HCT116 (cell line): ENCODE measurements around the gene SAMD4B. TPM values are rescaled to one million over a fixed set of nuclear protein-coding genes. Genes with fewer than 3 reads are reported as not detected.

Experiments used
- ATAC-seq: fragments of 200-7000 bp; cut with Tn5 transposase; 2 replicates; pipeline ENCODE4 v1.9.1; 2020; ENCODE audit warnings: mild to moderate bottlenecking, moderate library complexity
- BruUV-seq: library from RNA; stranded (reverse); fragments of 400-500 nt; replicated peaks from 2 replicates; lab custom pipeline; 2021; lab: Mats Ljungman, UMichigan
- CTCF ChIA-PET: fragments of 300-600 bp; sonication (Branson Sonifier 250); formaldehyde crosslinking; loops from one replicate; lab custom pipeline; 2021; ENCODE audit warnings: antibody characterized with exemption; lab: Charles Lee
- POLR2A ChIA-PET: fragments of 300-600, 350-600 bp; sonication (Branson Sonifier 250); formaldehyde crosslinking; loops from one replicate; lab custom pipeline; 2021; ENCODE audit warnings: antibody characterized with exemption; lab: Charles Lee
- RAD21 ChIA-PET, 2 experiments: fragments of 300-600 bp; sonication (Branson Sonifier 250); formaldehyde crosslinking; loops; one replicate each; lab custom pipeline; 2023; ENCODE audit warnings: low total read pairs in 2 of 2; ENCODE audit not compliant: uncharacterized antibody in 2 of 2, unreplicated experiment in 2 of 2, low non-redundant PET in 1 of 2; lab: Charles Lee
- DNase-seq: peaks from one replicate; pipeline ENCODE4 v3.0.0-alpha.2; 2010; ENCODE audit warnings: low read depth, low spot score
- H2AFZ ChIP-seq: fragments of 200-600 bp; shearing (Covaris generic), sonication (generic); 2 replicates; pipeline ENCODE4 v1.6.1; 2017; ENCODE audit warnings: low read depth, mixed run types, mixed read lengths, antibody characterized with exemption, low read length; ENCODE audit not compliant: poor library complexity, severe bottlenecking
- H3K27ac ChIP-seq: 2 replicates; pipeline ENCODE4 v1.5.1; 2012; ENCODE audit warnings: low read depth, low read length
- H3K27me3 ChIP-seq: fragments of 200-600 bp; sonication (generic); 2 replicates; pipeline ENCODE4 v1.6.1; 2016; ENCODE audit warnings: mixed run types, low read length, mixed read lengths; ENCODE audit not compliant: insufficient read depth
- H3K36me3 ChIP-seq, 2 experiments: fragments of 200-500 bp in 1 of 2; fragments of 200-600 bp in 1 of 2; sonication (Bioruptor generic) in 1 of 2; sonication (generic) in 1 of 2; 2 replicates each; pipeline versions ENCODE4 v1.5.1 to v1.6.1; 2014 to 2016; ENCODE audit warnings: low read length in 2 of 2, inconsistent platforms in 1 of 2, mixed read lengths in 1 of 2, mixed run types in 1 of 2; ENCODE audit not compliant: insufficient read depth in 2 of 2, control insufficient read depth in 1 of 2
- H3K4me1 ChIP-seq, 2 experiments: fragments of 200-600 bp in 1 of 2; sonication (generic) in 1 of 2; 2 replicates each; pipeline versions ENCODE4 v1.5.1 to v1.6.1; 2012 to 2017; ENCODE audit warnings: low read length in 2 of 2, inconsistent platforms in 1 of 2, mild to moderate bottlenecking in 1 of 2, mixed read lengths in 1 of 2, mixed run types in 1 of 2, moderate library complexity in 1 of 2; ENCODE audit not compliant: insufficient read depth in 2 of 2, control insufficient read depth in 1 of 2
- H3K4me2 ChIP-seq: fragments of 200-600 bp; sonication (generic); 2 replicates; pipeline ENCODE4 v1.6.1; 2017; ENCODE audit warnings: mixed run types, low read length, mixed read lengths
- H3K4me3 ChIP-seq, 2 experiments: fragments of 200-600 bp in 1 of 2; sonication (generic) in 1 of 2; replicated peaks in 1 of 2; 2 replicates each; pipeline ENCODE4 v1.5.1; 2011 to 2016; ENCODE audit warnings: low read length in 2 of 2, control low read depth in 1 of 2, low read depth in 1 of 2, mild to moderate bottlenecking in 1 of 2, mixed read lengths in 1 of 2, mixed run types in 1 of 2
- H3K79me2 ChIP-seq: fragments of 200-600 bp; sonication (generic); 2 replicates; pipeline ENCODE4 v1.6.1; 2017; ENCODE audit warnings: mild to moderate bottlenecking, mixed run types, low read length, moderate library complexity, mixed read lengths; ENCODE audit not compliant: insufficient read depth
- H3K9ac ChIP-seq: fragments of 200-600 bp; sonication (generic); 2 replicates; pipeline ENCODE4 v1.6.1; 2016; ENCODE audit warnings: low read length, mixed read lengths
- H3K9me2 ChIP-seq: fragments of 200-600 bp; sonication (generic), shearing (Covaris generic); 2 replicates; pipeline ENCODE4 v1.6.1; 2017; ENCODE audit warnings: mixed run types, mild to moderate bottlenecking, moderate library complexity; ENCODE audit not compliant: insufficient read depth
- H3K9me3 ChIP-seq, 2 experiments: fragments of 200-500 bp in 1 of 2; fragments of 200-600 bp in 1 of 2; sonication (Bioruptor generic) in 1 of 2; sonication (generic) in 1 of 2; 2 replicates each; pipeline ENCODE4 v1.6.1; 2014 to 2017; ENCODE audit warnings: low read length in 2 of 2, mixed read lengths in 2 of 2, inconsistent platforms in 1 of 2, low read depth in 1 of 2, mild to moderate bottlenecking in 1 of 2, mixed run types in 1 of 2, moderate library complexity in 1 of 2; ENCODE audit not compliant: control insufficient read depth in 1 of 2, insufficient read depth in 1 of 2
- H4K20me1 ChIP-seq: fragments of 200-600 bp; sonication (generic), shearing (Covaris generic); 2 replicates; pipeline ENCODE4 v1.6.1; 2017; ENCODE audit warnings: mixed run types, mild to moderate bottlenecking, moderate library complexity; ENCODE audit not compliant: insufficient read depth
- CBX3 ChIP-seq: IDR thresholded peaks from 2 replicates; pipeline ENCODE4 v1.6.1; 2012; ENCODE audit warnings: low read depth
- EGR1 ChIP-seq: IDR thresholded peaks from 2 replicates; pipeline ENCODE4 v1.6.1; 2012; ENCODE audit warnings: low read depth
- EZH2 ChIP-seq: fragments of 200-600 bp; sonication (generic); IDR thresholded peaks from 2 replicates; pipeline ENCODE4 v1.6.1; 2017; ENCODE audit warnings: antibody characterized with exemption, mixed run types
- POLR2AphosphoS5 ChIP-seq: IDR thresholded peaks from 2 replicates; pipeline ENCODE4 v1.6.1; 2011; ENCODE audit warnings: mild to moderate bottlenecking, low read depth, low read length, moderate library complexity
- SIN3A ChIP-seq: IDR thresholded peaks from 2 replicates; pipeline ENCODE4 v1.6.1; 2012; ENCODE audit warnings: low read depth
- intact Hi-C: fragments of 100-400 bp; cut with micrococcal nuclease; formaldehyde crosslinking; loops from 2 replicates; pipeline ENCODE4 v1.10.0; 2022
- total RNA-seq: library from RNA; stranded (reverse); gene quantifications from one replicate; pipeline ENCODE4 v1.2.1, GENCODE V29; 2021; ENCODE audit not compliant: unreplicated experiment
- TF ChIP-seq, protein P1 (sequence below): IDR thresholded peaks from 2 replicates; pipeline ENCODE4 v1.6.1; 2012
- TF ChIP-seq, protein P2 (sequence below), 3 experiments: fragments of 200-600 bp in 1 of 3; sonication (generic) in 1 of 3; IDR thresholded peaks in 2 of 3; conservative IDR thresholded peaks in 1 of 3; 2 replicates each; pipeline ENCODE4 v1.5.1; 2012 to 2017; ENCODE audit warnings: low read depth in 2 of 3, low read length in 2 of 3, antibody characterized with exemption in 1 of 3, borderline replicate concordance in 1 of 3, control low read depth in 1 of 3, mild to moderate bottlenecking in 1 of 3, mixed read lengths in 1 of 3, mixed run types in 1 of 3, moderate library complexity in 1 of 3; ENCODE audit not compliant: insufficient read depth in 1 of 3

SAMD4B gene
- total RNA-seq, 1 experiment from 2014 or later, result 127 TPM

DNA sequence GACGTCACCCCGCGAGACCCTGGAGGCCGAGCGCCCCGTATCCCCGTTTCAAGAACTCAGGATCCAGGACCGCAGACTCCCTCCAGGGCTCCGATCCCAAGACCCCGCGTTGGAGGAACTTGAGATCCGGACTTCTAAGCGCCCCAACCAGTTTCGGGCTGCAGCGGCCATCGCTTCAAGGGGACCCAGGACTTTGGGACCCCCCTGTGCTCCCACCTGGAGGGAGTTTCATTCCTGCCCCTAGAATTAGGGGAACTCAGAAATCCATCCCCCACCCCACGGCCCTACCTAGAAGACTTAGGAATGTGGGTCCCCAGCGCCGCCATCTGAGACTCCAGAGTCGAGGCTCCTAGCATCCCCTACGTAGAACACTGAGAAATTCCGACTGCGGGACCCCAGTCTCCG is 70.6 kb downstream of the SAMD4B start:
- H3K4me3 ChIP-seq, result peak overlapping the region; percentile 57 to 90
- H3K4me2 ChIP-seq, result peak overlapping the region; percentile 92
- DNase-seq (no peak), ATAC-seq (no peak)
- peak overlapping the region; percentile 67 for H3K9ac ChIP-seq
- RAD21 ChIA-PET, result interaction anchor here in 1 of 2 experiments (0.5 kb wide), 1 partner anchor 87 kb away, joined by 3 read pairs; no protein-coding TSS in a partner anchor
- no peaks in the 10 kb centered on the region for H3K9me3 ChIP-seq
- CTCF ChIA-PET, result interaction anchor here (2.0 kb wide), 1 partner anchor 15 kb away, joined by 51 read pairs; no protein-coding TSS in a partner anchor
- no TSS peak for BruUV-seq
- peaks cover 3% of the 10 kb centered on the region; the same call in 1 of the 2 replicates for H4K20me1 ChIP-seq
- H2AFZ ChIP-seq, result no peak overlapping the region
- peaks cover 2 to 6% of the 10 kb centered on the region in 2 experiments; a peak in 1 of 4 replicates for H3K36me3 ChIP-seq
- no peaks in the 10 kb centered on the region for H3K27me3 ChIP-seq
- H3K9me2 ChIP-seq, result no peaks in the 10 kb centered on the region
- intact Hi-C loops, result loop anchor here (1.0 to 5.0 kb wide), 5 partner anchors 22 to 291 kb away; partner anchors contain the start of genes MED29, PAF1 and SAMD4B
- POLR2A ChIA-PET, result interaction anchor here (1.5 to 2.3 kb wide), 3 partner anchors 15 to 23 kb away, joined by 4 to 35 read pairs (median 12); partner anchors contain the start of genes MED29, PAF1 and RPS16
- H3K27ac ChIP-seq, result peak overlapping the region; percentile 100
- peaks cover 33 to 64% of the 10 kb centered on the region in 2 experiments for H3K4me1 ChIP-seq
- no peak for TF ChIP-seq CBX3
- no peak for TF ChIP-seq POLR2AphosphoS5
- TF ChIP-seq, protein P1, sequence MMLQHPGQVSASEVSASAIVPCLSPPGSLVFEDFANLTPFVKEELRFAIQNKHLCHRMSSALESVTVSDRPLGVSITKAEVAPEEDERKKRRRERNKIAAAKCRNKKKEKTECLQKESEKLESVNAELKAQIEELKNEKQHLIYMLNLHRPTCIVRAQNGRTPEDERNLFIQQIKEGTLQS, result no peak
- TF ChIP-seq EGR1, result no peak
- no peak for TF ChIP-seq EZH2
- TF ChIP-seq SIN3A, result no peak
- TF ChIP-seq, protein P2, sequence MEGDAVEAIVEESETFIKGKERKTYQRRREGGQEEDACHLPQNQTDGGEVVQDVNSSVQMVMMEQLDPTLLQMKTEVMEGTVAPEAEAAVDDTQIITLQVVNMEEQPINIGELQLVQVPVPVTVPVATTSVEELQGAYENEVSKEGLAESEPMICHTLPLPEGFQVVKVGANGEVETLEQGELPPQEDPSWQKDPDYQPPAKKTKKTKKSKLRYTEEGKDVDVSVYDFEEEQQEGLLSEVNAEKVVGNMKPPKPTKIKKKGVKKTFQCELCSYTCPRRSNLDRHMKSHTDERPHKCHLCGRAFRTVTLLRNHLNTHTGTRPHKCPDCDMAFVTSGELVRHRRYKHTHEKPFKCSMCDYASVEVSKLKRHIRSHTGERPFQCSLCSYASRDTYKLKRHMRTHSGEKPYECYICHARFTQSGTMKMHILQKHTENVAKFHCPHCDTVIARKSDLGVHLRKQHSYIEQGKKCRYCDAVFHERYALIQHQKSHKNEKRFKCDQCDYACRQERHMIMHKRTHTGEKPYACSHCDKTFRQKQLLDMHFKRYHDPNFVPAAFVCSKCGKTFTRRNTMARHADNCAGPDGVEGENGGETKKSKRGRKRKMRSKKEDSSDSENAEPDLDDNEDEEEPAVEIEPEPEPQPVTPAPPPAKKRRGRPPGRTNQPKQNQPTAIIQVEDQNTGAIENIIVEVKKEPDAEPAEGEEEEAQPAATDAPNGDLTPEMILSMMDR (IDR thresholded peaks at IDR 0.05 in 2 of 3, conservative IDR thresholded peaks at IDR 0.05 in 1 of 3; ENCODE audit: borderline replicate concordance in 1 of 3, insufficient read depth in 1 of 3, low read depth in 2 of 3, low read length in 2 of 3), result peak in 1 of 3 experiments; percentile 85; a peak in 2 of 6 replicates
- peaks cover 12% of the 10 kb centered on the region for H3K79me2 ChIP-seq
